Head of caudate nucleus (tissue), 42 donors: ENCODE measurements around the gene SCN9A.
"Not testable (repeated sequence)": the region's sequence is repeated elsewhere in the genome, so short reads cannot be mapped to it uniquely, and the experiment has no call there.

ENCODE experiments used
- DNase-seq, 42 donors: peaks; one replicate each; pipeline versions ENCODE4 v3.0.0 to v3.0.0-alpha.2; 2020 to 2021; ENCODE audit warnings: mixed read lengths in 7 of 42
- intact Hi-C: fragments of 100-400 bp; cut with DNase I; formaldehyde crosslinking; loops from one replicate; pipeline ENCODE4 v1.15.0; 2022

SCN9A gene

DNA sequence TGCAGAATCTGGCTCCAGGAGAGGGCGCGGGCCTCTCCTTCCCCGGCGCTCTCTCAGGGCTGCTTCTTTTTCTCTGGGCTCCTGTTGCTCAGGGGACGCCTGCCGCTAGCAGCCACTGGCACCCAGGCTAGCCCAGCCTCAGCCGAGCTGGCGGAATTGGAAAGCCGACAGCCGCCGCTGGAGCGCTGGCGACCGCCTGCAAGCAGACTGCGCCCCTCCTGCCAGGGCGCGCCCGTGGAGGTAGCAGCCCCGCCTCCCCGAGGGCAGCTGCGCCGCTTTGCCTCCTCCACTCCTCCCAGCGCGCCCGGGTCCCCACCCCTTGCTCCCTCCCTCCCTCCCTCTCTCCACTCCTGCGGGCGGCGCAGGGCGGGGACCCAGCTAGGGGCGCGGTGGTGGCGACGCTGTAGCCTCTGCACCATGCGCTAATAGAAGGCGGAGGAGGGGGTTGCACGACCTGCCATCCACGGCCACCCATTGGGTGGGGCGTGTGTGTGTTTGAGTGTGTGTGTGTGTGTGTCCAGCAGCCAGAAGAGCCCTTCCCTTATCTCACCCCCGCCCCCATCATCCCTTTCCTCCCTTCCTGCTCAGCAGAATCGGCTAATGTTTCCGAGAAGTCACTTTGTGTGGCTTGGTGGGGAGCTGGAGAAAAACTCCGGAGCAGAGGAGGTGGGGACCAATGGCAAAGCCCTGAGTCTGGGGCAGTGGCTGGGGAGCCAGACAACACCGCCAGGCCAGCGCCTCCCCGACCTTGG lies at the start of gene SCN9A:
Gene SCN9A (minus strand): TSS at position 209 of the 752 bp plus-strand sequence. CDS start 64,188 bp downstream, outside the sequence.
- intact Hi-C loops = no loop called here
- peak; percentile 46 to 95 (median 82) for DNase-seq

DNA sequence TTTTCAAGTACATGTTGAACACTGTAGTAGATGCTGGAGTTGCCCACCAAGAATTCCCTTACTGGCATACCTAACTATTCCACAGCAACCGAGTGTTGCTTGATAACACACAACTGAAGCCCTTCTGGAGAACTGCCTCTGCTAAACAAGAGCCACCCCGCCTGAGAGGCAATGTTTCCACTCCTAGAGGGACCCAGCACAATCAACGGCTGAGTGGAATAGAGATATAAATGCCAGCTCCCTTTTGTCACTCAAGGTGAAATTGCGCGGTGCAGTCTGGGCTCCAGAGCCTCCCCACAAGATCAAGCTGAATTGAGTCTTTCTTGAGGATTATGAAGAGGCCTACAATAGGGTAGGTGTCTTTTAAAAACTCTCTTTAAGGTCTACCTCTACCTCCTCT lies 49.1 kb upstream of the SCN9A start:
- no peak for DNase-seq
- intact Hi-C loops = no loop called here

DNA sequence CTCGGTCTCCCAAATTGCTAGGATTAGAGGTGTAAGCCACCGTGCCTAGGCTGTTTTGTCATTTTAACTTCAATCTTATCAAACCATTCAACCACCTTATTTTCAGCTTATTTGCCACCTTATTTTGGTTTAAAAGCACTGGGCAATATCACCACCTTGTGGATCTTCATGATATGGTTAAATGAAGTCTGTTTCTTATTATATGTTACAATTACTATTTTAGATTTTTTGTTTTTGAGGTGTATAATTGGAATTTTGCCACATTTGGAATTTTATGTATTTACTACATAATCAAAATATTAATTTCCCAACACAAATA lies 43.8 kb upstream of the SCN9A start:
- no peak for DNase-seq
- intact Hi-C loops = no loop called here

DNA sequence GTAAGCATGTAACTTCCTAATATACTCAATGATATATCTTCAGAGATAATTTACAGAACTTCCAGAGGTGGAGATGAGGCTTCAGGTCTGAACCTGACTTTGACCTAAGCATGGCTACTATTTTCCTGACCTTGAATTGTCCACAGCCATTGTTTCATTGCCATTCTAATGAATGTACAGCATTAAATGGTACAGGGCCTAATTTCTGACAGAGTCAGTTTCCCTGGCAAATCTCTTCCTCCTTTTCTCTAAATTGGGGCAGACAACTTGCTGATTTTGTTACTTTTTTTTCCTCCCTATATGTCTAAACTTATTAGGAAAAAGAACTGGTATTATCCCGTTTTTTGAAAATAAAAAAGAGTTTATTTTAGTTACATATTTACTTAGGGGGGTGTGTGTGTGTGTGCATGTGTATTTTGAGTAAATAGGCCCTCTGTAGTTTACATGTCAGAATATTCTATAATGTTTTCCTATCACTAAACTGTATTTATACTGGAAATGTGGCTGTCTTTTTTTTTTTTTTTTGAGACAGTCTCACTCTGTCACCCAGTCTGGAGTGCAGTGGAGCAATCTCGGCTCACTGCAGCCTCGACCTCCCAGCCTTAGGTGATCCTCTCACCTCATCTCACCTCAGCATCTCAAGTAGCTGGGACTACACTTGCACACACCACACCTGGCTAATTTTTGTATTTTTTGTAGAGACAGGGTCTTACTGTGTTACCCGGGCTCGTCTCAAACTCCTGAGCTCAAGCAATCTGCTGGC lies 43.3 kb upstream of the SCN9A start:
- intact Hi-C loops = no loop called here
- no peak for DNase-seq

DNA sequence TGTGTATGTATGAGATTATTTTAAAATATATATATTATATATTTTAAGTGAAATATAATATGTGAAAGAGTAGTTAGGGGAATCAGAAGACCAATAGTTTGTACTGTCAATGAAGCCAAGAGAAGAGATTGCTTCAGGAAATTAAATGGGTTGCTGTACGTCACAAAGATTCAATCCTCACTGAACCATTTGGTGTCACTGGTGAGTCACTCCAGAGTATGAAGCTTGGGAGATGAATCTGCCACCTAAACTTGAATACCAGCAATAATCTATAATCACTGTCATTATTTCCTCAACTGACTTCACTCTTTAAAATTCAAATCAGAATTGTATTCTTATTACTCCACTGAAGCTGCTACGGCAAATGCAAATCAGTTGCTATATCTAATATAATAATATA lies 41.9 kb upstream of the SCN9A start:
- DNase-seq = peak in 8 of 42 donors; percentile 10 to 51 (median 21)
- intact Hi-C loops = no loop called here

DNA sequence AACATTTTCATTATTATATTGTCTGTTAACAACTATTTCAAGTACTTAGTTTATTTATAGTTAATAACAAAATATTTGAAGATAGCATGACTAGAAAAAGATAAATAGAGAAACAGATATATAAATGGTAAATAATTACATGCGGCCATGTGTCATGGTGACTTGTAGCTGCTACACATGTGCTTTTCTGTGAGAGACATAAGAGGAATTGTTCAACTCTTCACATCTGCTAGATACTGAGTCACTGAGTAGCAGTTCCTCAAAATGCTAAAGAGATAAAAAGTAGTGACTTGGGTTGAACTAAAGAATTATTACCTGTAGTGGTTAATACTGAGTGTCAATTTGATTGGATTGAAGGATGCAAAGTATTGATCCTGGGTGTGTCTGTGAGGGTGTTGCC lies 37.5 kb upstream of the SCN9A start:
- DNase-seq = no peak
- intact Hi-C loops = no loop called here

DNA sequence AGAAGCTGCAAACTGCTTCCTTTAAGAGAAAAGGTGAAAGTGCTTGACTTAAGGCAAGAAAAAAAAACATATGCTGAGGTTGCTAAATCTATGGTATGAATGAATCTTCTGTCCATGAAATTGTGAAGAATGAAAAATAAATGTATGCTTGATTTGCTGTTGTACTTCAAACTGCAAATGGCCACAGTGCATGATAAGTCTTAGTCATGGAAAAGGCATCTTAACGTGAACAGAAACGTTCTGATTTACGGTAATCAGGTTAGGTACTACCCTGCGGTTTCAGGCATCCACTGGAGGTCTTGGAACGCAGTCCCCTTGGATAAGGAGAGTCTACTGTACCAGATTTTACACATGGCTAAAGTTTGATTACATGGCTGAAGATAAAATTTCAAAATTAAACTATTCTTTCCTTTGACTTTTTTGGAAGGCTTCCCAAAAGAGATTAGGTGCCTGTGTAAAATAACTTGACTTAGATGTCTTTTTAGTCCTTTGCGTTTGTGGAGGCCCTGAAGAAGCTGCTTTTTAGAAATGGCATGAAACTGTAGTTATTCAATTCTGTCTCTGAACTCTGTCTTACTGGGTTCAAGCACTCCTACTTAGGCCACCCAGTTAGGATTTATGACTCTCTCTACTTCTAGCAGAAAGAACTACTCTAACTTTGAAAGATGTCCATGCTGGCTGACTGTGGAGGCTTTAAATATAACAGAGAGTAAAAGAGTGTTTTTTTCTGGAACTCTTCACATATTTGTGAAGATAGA lies 35.9 kb upstream of the SCN9A start:
- DNase-seq = no peak
- intact Hi-C loops = no loop called here

DNA sequence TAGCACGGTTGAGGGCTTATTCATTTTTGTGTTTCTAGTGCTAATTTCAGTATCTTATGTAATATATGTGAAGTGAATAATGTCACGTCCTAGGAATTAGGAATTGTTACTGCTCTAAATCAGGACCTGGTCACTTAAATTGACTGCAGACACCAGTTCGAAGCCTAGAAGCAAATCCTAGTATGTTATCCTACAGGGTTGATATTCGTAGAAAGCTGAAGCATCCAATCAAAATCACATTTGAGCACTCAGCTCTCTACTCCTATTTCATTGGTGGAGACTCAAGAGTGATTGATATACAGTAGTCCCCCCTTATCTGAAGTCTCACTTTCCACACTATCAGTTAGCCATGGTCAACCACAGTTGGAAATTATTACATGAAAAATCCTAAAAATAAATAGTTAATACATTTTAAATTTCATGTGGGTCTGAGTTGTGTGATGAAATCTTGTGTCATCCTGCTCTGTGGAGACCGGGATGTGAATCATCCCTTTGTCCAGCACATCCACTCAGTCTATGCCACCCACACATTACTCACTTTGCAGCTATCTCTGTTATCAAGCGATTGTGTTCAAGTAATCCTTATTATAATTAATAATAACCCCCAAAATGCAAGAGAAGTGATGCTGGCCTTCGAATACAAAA lies 35.2 kb upstream of the SCN9A start:
- DNase-seq = no peak

DNA sequence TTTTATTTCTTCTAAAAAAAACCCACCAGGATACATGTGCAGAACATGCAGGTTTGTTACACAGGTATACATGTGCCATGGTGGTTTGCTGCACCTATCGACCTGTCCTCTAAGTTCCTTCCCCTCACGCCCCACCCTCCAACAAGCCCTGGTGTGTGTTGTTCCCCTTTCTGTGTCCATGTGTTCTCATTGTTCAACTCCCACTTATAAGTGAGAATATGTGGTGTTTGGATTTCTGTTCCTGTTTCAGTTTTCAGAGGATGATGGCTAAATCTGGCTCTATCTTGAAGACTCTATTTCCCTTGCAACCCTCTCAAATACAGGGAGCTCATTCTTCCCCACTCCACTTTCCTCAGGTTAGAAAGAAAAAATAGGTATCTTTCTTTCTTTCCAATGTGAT lies 32.0 kb upstream of the SCN9A start:
- DNase-seq, intact Hi-C loops: not testable (repeated sequence)

More for the DNA sequence above, 35.2 kb upstream of the SCN9A start:
- intact Hi-C loops = no loop called here

DNA sequence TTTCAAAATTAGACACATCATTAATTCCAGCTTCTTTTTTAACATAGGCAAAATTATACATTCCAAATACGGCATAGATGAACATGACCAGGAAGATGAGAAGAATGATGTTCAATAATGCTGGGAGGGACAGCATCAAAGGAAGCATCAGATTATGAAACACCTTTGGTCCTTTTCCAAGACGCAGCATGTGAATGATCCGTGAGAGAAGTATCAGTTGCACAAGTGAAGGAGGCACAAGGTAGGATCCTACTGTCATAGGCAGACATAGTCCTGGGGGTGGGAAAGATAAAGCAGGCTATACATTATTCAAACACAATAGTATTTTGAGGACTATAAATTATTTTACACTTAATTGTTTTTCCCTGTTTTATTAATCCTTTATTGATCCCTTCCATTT lies 30.6 kb upstream of the SCN9A start:
- intact Hi-C loops = no loop called here
- no peak for DNase-seq

DNA sequence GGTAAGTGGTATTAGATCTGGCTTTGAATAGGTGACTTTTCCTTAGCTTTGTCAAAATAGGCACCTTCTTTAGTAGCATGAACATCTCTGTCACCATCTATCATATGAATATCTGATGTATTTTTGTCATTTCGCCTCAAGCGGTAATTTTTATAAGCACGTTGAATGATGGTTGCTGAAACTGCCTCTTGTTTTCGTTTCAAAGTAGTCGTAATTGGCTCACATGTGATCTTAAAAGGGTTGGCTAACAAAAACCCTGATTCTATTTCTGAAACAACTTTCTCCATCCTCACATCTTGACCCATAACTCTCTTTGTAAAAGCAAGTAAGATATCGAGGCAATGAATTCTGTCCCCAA lies 29.8 kb upstream of the SCN9A start:
- intact Hi-C loops = no loop called here
- no peak for DNase-seq

DNA sequence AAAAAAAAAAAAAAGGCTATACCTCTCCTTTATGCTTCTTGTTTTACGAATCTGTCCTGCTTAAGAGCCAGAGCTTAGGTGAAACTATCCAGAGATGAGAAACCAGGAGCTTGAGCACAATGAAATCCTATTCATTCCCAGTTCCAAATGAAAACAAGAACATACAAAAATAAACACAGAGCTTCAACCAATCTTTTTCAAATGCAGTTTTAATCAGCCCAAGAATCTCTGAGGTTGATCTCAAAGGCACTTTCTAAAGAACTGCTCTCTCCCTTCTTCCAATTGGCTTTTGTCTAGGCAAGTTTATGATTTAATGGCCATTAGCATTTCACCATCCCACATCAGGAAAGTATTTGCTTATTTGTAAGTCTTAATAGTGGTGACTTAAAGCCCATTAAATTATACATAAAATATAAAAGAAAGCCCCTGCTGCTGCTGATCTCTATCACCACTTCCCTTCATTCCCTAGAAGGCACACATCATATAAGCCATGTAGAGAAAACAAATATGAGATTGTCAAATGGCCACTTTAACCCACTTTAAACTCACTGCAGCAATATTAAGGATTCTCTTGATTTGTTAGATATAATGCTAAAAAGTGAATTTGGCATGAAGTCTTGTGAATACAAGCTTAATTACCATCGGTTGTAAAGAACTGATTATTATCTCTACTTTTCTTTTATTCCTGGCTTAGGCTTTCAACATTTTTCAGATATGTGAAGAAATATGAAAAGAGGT lies 29.3 kb upstream of the SCN9A start:
- intact Hi-C loops = no loop called here
- no peak for DNase-seq

DNA sequence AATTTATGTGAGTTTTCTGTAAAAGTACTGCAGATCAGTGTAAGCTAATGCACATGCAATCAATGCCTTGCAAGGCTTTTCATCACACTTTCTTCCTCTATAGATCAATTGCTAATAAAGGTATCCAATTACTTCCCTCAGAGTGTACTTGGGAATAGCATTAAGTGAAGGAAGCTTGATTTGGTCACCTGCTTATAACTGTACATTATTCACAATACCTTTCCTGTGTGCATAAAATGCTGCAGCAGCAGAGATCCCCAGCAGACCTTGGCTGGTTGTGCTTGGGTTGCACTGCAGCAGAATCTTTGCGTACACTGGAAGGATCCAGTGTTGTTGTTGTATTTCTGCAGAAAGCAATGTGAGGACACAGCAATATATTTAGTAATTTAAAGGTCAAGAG lies 18.5 kb upstream of the SCN9A start:
- DNase-seq = no peak
- intact Hi-C loops = no loop called here

DNA sequence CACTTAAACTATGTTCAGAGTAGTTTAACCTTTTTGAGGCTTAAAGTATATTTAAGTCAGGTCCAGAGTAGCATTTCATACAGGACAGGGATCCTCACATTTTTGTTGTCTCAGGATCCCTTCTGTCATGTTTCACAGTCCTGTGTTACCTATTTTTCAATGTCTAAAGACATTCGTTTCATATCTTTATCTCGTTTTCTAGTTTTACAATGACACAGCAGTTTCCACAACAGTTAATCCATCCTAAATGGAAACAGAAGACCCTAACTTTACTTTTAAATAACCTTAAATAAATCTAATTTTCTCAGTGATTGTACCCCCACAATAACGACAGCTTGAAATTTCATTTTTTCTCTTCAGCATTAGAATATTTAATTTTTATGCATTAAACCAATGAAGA lies 17.3 kb upstream of the SCN9A start:
- DNase-seq = no peak
- intact Hi-C loops = no loop called here

DNA sequence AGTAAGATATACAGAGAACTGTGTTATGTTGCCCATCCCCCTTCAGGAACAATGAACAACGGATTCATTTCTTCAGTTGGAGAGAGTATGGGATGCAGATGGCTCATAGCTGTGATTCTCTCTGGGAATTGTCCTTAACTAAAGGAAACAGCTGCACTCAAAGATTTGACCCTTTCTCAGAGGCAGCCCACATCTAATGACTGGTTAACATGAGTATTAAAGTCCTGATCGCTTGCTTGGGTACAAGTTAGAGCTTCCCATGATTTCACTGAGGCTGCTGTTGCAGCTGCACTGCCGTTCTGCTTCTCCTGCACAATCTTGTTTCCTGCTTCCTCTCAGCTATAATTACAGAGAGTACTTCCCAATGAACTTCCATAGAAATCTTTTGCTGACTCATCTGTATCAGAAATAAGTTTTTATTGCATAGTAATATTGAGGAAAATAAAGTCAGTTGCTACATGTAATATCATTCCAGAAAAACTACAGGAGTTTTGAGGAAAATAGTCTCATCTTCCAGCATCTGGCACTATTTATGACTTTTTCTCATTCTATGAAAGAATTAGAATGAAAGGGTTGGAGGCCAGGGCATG lies 12.8 kb upstream of the SCN9A start:
- intact Hi-C loops = no loop called here
- DNase-seq = no peak

DNA sequence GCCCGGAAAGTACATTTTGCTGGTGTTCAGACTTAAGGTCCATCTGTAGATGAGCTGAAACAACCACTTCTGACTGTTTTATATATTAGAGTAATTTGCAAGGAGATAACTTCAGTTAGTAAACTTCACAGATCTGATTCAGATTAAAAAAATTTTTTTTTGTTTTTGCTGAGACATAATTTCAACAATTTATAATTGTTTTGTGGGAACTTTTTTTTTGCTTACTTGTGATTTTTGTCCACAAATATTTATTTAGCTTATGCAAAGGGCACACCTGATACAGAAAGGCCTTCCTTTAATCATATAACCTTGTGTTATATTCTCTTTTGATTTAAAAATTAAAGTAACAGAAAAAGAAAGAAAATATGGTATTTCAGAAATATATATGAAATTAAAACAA lies 9.6 kb upstream of the SCN9A start:
- intact Hi-C loops = no loop called here
- no peak for DNase-seq

DNA sequence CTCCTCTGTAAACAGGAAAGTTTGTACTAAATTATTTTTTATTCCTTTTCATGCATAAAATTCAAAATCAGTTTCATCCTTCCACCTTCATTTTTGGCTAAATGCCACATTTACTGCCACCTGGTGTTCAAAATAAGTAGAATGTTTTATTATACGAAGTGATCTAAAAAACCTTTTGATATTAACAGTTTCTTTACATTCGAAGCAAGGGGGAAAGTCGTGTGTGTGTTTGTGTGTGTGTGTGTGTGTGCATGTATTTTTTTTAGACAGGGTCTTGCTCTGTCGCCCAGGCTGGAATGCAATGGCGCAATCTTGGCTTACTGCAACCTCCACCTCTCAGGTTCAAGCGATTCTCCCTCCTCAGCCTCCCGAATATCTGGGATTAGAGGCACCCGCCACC lies 9.0 kb upstream of the SCN9A start:
- intact Hi-C loops = no loop called here
- peak in 2 of 42 donors; percentile 5 to 22 for DNase-seq

DNA sequence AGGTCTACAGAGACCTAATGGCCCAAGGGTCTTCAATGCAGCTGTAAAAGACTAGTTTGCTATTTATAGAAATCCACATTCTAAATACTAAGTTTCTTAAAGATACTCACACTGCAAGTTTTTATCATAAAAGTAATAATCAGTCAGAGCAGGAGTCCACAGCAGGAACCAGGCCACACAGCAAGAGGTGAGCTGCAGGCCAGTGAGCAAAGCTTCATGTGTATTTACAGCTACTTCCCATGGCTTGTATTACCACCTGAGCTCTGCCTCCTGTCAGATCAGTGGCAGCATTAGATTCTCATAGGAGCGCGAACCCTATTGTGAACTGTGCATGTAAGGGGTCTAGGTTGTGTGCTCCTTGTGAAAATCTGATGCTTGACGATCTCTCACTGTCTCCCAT lies 6.7 kb upstream of the SCN9A start:
- intact Hi-C loops = no loop called here
- DNase-seq = no peak

DNA sequence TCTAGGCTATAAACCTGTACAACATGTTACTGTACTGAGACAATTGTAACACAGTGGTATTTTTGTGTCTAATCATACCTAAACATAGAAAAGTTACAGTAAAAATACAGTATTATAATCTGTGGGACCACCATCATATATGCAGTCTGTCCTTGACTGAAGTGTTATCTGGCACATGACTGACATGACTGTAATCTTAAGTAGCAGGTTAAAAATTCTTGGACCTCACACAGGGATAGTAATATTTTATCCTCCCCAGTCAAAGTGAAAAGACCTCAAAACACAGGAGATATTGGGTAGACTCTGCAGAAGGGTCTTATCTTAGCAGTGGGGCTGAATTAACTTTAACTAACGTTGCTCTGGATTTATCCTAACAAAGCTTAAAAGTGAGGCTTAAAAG lies 4.9 kb upstream of the SCN9A start:
- intact Hi-C loops = no loop called here
- no peak for DNase-seq
